ENCODE results near the gene VKORC1.

DNA sequence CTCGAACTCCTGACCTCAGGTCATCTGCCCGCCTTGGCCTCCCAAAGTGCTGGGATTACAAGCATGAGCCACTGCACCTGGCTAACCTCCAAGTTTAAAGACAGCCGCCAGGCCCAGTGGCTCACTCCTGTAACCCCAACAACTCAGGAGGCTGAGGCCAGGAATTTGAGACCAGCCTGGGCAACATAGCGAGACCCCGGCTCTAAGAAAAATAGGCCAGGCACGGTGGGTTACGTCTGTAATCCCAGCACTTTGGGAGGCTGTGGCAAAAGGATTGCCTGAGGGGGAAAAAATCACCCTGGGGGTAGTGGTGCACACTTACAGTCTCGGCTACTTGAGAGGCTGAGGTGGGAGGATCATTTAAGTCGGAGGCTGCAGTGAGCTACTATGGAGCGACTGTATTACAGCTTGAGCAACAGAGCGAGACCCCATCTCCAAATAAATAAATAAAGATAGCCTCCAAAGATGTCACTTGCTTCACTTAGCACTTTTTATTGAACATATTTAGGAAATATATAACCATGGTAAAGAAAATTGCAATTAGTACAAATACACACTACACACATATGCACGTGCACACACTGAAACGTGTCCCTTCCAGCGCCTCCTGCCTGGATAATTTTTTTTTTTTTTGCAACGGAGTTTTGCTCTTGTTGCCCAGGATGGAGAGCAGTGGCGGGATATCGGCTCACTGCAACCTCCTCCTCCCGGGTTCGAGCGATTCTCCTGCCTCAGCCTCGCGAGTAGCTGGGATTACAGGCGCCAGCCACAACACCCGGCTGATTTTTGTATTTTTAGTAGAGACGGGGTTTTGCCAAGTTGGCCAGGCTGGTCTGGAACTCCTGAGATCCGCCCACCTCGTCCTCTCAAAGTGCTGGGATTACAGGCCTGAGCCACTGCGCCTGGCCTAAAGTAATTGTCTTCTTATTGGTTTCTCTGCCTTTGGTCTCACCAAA is 12.2 kb upstream of the VKORC1 start:
- TF ChIP-seq, protein P1, sequence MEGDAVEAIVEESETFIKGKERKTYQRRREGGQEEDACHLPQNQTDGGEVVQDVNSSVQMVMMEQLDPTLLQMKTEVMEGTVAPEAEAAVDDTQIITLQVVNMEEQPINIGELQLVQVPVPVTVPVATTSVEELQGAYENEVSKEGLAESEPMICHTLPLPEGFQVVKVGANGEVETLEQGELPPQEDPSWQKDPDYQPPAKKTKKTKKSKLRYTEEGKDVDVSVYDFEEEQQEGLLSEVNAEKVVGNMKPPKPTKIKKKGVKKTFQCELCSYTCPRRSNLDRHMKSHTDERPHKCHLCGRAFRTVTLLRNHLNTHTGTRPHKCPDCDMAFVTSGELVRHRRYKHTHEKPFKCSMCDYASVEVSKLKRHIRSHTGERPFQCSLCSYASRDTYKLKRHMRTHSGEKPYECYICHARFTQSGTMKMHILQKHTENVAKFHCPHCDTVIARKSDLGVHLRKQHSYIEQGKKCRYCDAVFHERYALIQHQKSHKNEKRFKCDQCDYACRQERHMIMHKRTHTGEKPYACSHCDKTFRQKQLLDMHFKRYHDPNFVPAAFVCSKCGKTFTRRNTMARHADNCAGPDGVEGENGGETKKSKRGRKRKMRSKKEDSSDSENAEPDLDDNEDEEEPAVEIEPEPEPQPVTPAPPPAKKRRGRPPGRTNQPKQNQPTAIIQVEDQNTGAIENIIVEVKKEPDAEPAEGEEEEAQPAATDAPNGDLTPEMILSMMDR (IDR thresholded peaks at IDR 0.05; ENCODE audit: low read depth, low read length, missing input control), result no peak
- no peak for TF ChIP-seq EGR1 (IDR thresholded peaks at IDR 0.05; ENCODE audit: low read depth in 2 of 2)
- no peak for TF ChIP-seq TAF1 (conservative IDR thresholded peaks at IDR 0.05)
- TF ChIP-seq JUND (IDR thresholded peaks at IDR 0.05), result no peak

Measured in liver (tissue), 3 donors.